ENCODE results near the gene SLC7A8. TPM values are rescaled to one million over a fixed set of nuclear protein-coding genes. Genes with fewer than 3 reads are reported as not detected.

SLC7A8 gene
- total RNA-seq, 2 experiments from 2014 or later = 0.73 to 0.80 TPM

GRCh38 chr14:23095196-23096108, 88.0 kb downstream of the SLC7A8 start, which contains the start of gene C14orf119:
Gene C14orf119 (plus strand): TSS chr14:23095505. CDS start chr14:23097659, 2,154 bp downstream.
- H3K27me3 Mint-ChIP-seq = no peaks in the 10 kb centered on the region
- Histone ChIP-seq H3K4me1 (ENCODE audit: insufficient read depth, low read length) (peaks cover 29% of the 10 kb centered on the region), H3K4me3 (ENCODE audit: low read length) (peak within 1 kb of the TSS; percentile 81), H3K36me3 (ENCODE audit: insufficient read depth, low read length) (peaks cover 47% of the 10 kb centered on the region), H3K9me3 (ENCODE audit: control insufficient read depth in 1 of 2, insufficient read depth in 1 of 2, low read length in 2 of 2) (no peaks in the 10 kb centered on the region), H3K27me3 (ENCODE audit: control insufficient read depth in 1 of 2, insufficient read depth in 2 of 2, low read length in 2 of 2) (no peaks in the 10 kb centered on the region), H3K27ac (ENCODE audit: low read depth in 1 of 2, low read length in 2 of 2) (peak within 1 kb of the TSS; percentile 96 to 97)
- H3K4me1 Mint-ChIP-seq (ENCODE audit: low read depth) = peaks cover 46% of the 10 kb centered on the region
- TF ChIP-seq, protein P1, sequence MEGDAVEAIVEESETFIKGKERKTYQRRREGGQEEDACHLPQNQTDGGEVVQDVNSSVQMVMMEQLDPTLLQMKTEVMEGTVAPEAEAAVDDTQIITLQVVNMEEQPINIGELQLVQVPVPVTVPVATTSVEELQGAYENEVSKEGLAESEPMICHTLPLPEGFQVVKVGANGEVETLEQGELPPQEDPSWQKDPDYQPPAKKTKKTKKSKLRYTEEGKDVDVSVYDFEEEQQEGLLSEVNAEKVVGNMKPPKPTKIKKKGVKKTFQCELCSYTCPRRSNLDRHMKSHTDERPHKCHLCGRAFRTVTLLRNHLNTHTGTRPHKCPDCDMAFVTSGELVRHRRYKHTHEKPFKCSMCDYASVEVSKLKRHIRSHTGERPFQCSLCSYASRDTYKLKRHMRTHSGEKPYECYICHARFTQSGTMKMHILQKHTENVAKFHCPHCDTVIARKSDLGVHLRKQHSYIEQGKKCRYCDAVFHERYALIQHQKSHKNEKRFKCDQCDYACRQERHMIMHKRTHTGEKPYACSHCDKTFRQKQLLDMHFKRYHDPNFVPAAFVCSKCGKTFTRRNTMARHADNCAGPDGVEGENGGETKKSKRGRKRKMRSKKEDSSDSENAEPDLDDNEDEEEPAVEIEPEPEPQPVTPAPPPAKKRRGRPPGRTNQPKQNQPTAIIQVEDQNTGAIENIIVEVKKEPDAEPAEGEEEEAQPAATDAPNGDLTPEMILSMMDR (IDR thresholded peaks at IDR 0.05) = no peak
- intact Hi-C loops (cut with DNase I, micrococcal nuclease) = loop anchor here (1.0 to 10.0 kb wide), 8 partner anchors 23 to 469 kb away; partner anchors contain the start of genes HOMEZ (in 2 of the 2), AP1G2 (in 1 of the 2), CEBPE (in 1 of the 2) and OXA1L (in 1 of the 2)
- peaks cover 48% of the 10 kb centered on the region for H3K36me3 Mint-ChIP-seq (ENCODE audit: low read depth)
- ChIA-PET POLR2A (interaction anchor here (0.5 to 5.0 kb wide), 61 partner anchors 9 to 1790 kb away, joined by 3 to 135 read pairs (median 4); partner anchors contain the start of genes AJUBA, CDH24, CEBPE and CHD8), CTCF (interaction anchor here (0.6 to 4.4 kb wide), 19 partner anchors 14 to 1372 kb away, joined by 3 to 32 read pairs (median 5); partner anchors contain the start of genes AJUBA, CDH24 and PRMT5)
- no peaks in the 10 kb centered on the region for H3K9me3 Mint-ChIP-seq
- no peak within 1 kb of the TSS for H3K4me3 Mint-ChIP-seq
- DNase-seq (peak in 12 of 14 experiments; percentile 99 to 100 (median 100)), ATAC-seq (ENCODE audit: poor library complexity) (peak; percentile 85)
- no peak within 1 kb of the TSS for H3K27ac Mint-ChIP-seq

DNA sequence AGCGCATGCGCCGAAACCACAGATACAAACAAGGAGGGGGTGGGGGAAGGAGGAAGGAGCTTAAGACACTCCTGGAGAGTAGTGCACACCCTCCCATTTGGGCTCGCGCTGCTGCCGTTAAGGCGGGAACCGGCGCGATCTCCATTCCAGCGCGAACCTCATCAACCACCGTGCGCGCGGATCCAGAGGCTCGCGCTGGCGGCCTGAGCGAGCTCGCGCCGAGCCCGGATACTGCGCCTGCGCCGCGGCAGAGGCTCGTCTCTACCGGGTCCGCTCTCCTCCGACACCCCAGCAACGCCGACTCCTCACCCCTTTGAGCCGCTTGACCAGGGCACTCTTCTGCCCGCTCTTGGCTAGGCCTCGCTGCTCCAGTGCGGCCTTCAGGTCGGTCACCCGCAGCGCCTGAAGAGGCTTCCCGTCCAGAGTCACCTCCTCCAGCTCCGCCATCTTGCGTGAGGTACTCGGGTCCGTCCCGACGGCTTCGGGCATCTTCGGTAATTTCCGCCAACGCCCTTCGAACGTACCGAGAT, 88.7 kb downstream of the SLC7A8 start, which contains the start of gene ACIN1:
Gene ACIN1, minus strand, starts transcription at position 471 of the 530 bp plus-strand sequence. Its CDS starts 24 bp downstream, at position 447.
- H3K9me3 Mint-ChIP-seq = no peaks in the 10 kb centered on the region
- intact Hi-C loops (cut with DNase I, micrococcal nuclease) = loop anchor here (1.0 to 10.0 kb wide), 7 partner anchors 24 to 470 kb away; partner anchors contain the start of genes HOMEZ (in 2 of the 2), AP1G2 (in 1 of the 2), OXA1L (in 1 of the 2) and PABPN1 (in 1 of the 2)
- CTCF ChIA-PET = interaction anchor here (0.6 to 4.4 kb wide), 17 partner anchors 14 to 1120 kb away, joined by 3 to 32 read pairs (median 5); partner anchors contain the start of genes AJUBA, CDH24 and PRMT5
- POLR2A ChIA-PET = interaction anchor here (0.6 to 5.0 kb wide), 56 partner anchors 9 to 1789 kb away, joined by 3 to 135 read pairs (median 4); partner anchors contain the start of genes AJUBA, CDH24, CEBPE and CHD8
- TF ChIP-seq, protein P1 (IDR thresholded peaks at IDR 0.05) = no peak
- H3K36me3 ChIP-seq (ENCODE audit: insufficient read depth, low read length) = peaks cover 54% of the 10 kb centered on the region
- H3K4me1 ChIP-seq (ENCODE audit: insufficient read depth, low read length) = peaks cover 29% of the 10 kb centered on the region
- H3K27me3 Mint-ChIP-seq = no peaks in the 10 kb centered on the region
- peaks cover 52% of the 10 kb centered on the region for H3K36me3 Mint-ChIP-seq (ENCODE audit: low read depth)
- peaks cover 47% of the 10 kb centered on the region for H3K4me1 Mint-ChIP-seq (ENCODE audit: low read depth)
- H3K4me3 Mint-ChIP-seq = no peak within 1 kb of the TSS
- no peaks in the 10 kb centered on the region for H3K27me3 ChIP-seq (ENCODE audit: control insufficient read depth in 1 of 2, insufficient read depth in 2 of 2, low read length in 2 of 2)
- peak within 1 kb of the TSS; percentile 96 to 97 for H3K27ac ChIP-seq (ENCODE audit: low read depth in 1 of 2, low read length in 2 of 2)
- DNase-seq (peak; percentile 49 to 99 (median 70)), ATAC-seq (ENCODE audit: poor library complexity) (peak; percentile 27)
- H3K4me3 ChIP-seq (ENCODE audit: low read length) = peak within 1 kb of the TSS; percentile 81
- no peaks in the 10 kb centered on the region for H3K9me3 ChIP-seq (ENCODE audit: control insufficient read depth in 1 of 2, insufficient read depth in 1 of 2, low read length in 2 of 2)
- H3K27ac Mint-ChIP-seq = no peak within 1 kb of the TSS
